Measurements from ENCODE around the gene RIN3.
A peak's percentile ranks its signal among the peaks of the same experiment; 100 is the strongest.

The RIN3 gene

GRCh38 chr14:92542766-92543554, 29.4 kb downstream of the RIN3 start:
- H3K27ac Mint-ChIP-seq = no peak overlapping the region
- H3K36me3 Mint-ChIP-seq (ENCODE audit: low read depth) = peaks cover 9% of the 10 kb centered on the region
- H3K4me3 Mint-ChIP-seq = no peak overlapping the region
- peaks cover 71% of the 10 kb centered on the region for H3K4me1 Mint-ChIP-seq (ENCODE audit: low read depth)
- H3K27me3 Mint-ChIP-seq = no peaks in the 10 kb centered on the region
- no peaks in the 10 kb centered on the region for H3K9me3 Mint-ChIP-seq

GRCh38 chr14:92544051-92544720, 30.6 kb downstream of the RIN3 start:
- peaks cover 66% of the 10 kb centered on the region for H3K4me1 Mint-ChIP-seq (ENCODE audit: low read depth)
- H3K27me3 Mint-ChIP-seq = no peaks in the 10 kb centered on the region
- H3K9me3 Mint-ChIP-seq = no peaks in the 10 kb centered on the region
- H3K4me3 Mint-ChIP-seq = no peak overlapping the region
- no peak overlapping the region for H3K27ac Mint-ChIP-seq
- H3K36me3 Mint-ChIP-seq (ENCODE audit: low read depth) = peaks cover 9% of the 10 kb centered on the region

GRCh38 chr14:92546347-92547053, 32.9 kb downstream of the RIN3 start:
- Mint-ChIP-seq H3K9me3 (no peaks in the 10 kb centered on the region), H3K27me3 (no peaks in the 10 kb centered on the region), H3K36me3 (ENCODE audit: low read depth) (peaks cover 14% of the 10 kb centered on the region), H3K4me1 (ENCODE audit: low read depth) (peaks cover 66% of the 10 kb centered on the region), H3K4me3 (no peak overlapping the region), H3K27ac (no peak overlapping the region)

- Mint-ChIP-seq H3K4me3 (no peak overlapping the region), H3K27ac (no peak overlapping the region), H3K27me3 (no peaks in the 10 kb centered on the region), H3K4me1 (ENCODE audit: low read depth) (peaks cover 69% of the 10 kb centered on the region), H3K9me3 (no peaks in the 10 kb centered on the region), H3K36me3 (ENCODE audit: low read depth) (peaks cover 9% of the 10 kb centered on the region)
Observed at GRCh38 chr14:92549105-92549858, 35.7 kb downstream of the RIN3 start.

GRCh38 chr14:92549859-92550230, 36.3 kb downstream of the RIN3 start:
- H3K27ac Mint-ChIP-seq = no peak overlapping the region
- H3K9me3 Mint-ChIP-seq = no peaks in the 10 kb centered on the region
- peaks cover 9% of the 10 kb centered on the region for H3K36me3 Mint-ChIP-seq (ENCODE audit: low read depth)
- no peak overlapping the region for H3K4me3 Mint-ChIP-seq
- peaks cover 68% of the 10 kb centered on the region for H3K4me1 Mint-ChIP-seq (ENCODE audit: low read depth)
- no peaks in the 10 kb centered on the region for H3K27me3 Mint-ChIP-seq

- Mint-ChIP-seq H3K36me3 (ENCODE audit: low read depth) (peaks cover 22% of the 10 kb centered on the region), H3K27ac (peak overlapping the region; percentile 70), H3K4me3 (peak overlapping the region; percentile 21), H3K27me3 (no peaks in the 10 kb centered on the region), H3K9me3 (no peaks in the 10 kb centered on the region), H3K4me1 (ENCODE audit: low read depth) (peaks cover 80% of the 10 kb centered on the region)
Observed at GRCh38 chr14:92551044-92551841, 37.7 kb downstream of the RIN3 start.

- no peaks in the 10 kb centered on the region for H3K27me3 Mint-ChIP-seq
- no peaks in the 10 kb centered on the region for H3K9me3 Mint-ChIP-seq
- peak overlapping the region; percentile 70 for H3K27ac Mint-ChIP-seq
- H3K4me1 Mint-ChIP-seq (ENCODE audit: low read depth) = peaks cover 83% of the 10 kb centered on the region
- peaks cover 30% of the 10 kb centered on the region for H3K36me3 Mint-ChIP-seq (ENCODE audit: low read depth)
- H3K4me3 Mint-ChIP-seq = peak overlapping the region; percentile 21
Observed at GRCh38 chr14:92552066-92552465, 38.5 kb downstream of the RIN3 start.

- Mint-ChIP-seq H3K27me3 (no peaks in the 10 kb centered on the region), H3K4me1 (ENCODE audit: low read depth) (peaks cover 97% of the 10 kb centered on the region), H3K9me3 (no peaks in the 10 kb centered on the region), H3K4me3 (no peak overlapping the region), H3K36me3 (ENCODE audit: low read depth) (peaks cover 44% of the 10 kb centered on the region), H3K27ac (peak overlapping the region; percentile 26)
Observed at GRCh38 chr14:92553438-92553837, 39.9 kb downstream of the RIN3 start.

GRCh38 chr14:92555465-92556111, 42.0 kb downstream of the RIN3 start:
- Mint-ChIP-seq H3K4me1 (ENCODE audit: low read depth) (peaks cover 97% of the 10 kb centered on the region), H3K9me3 (no peaks in the 10 kb centered on the region), H3K4me3 (peak overlapping the region; percentile 14), H3K36me3 (ENCODE audit: low read depth) (peaks cover 55% of the 10 kb centered on the region), H3K27me3 (no peaks in the 10 kb centered on the region), H3K27ac (peak overlapping the region; percentile 97)

- H3K36me3 Mint-ChIP-seq (ENCODE audit: low read depth) = peaks cover 51% of the 10 kb centered on the region
- peaks cover 94% of the 10 kb centered on the region for H3K4me1 Mint-ChIP-seq (ENCODE audit: low read depth)
- H3K27ac Mint-ChIP-seq = peak overlapping the region; percentile 97
- peak overlapping the region; percentile 60 for H3K4me3 Mint-ChIP-seq
- no peaks in the 10 kb centered on the region for H3K9me3 Mint-ChIP-seq
- no peaks in the 10 kb centered on the region for H3K27me3 Mint-ChIP-seq
Observed at GRCh38 chr14:92556255-92556741, 42.7 kb downstream of the RIN3 start.

GRCh38 chr14:92556863-92557543, 43.4 kb downstream of the RIN3 start:
- H3K4me3 Mint-ChIP-seq = peak overlapping the region; percentile 60
- H3K27ac Mint-ChIP-seq = peak overlapping the region; percentile 97
- H3K27me3 Mint-ChIP-seq = no peaks in the 10 kb centered on the region
- H3K36me3 Mint-ChIP-seq (ENCODE audit: low read depth) = peaks cover 57% of the 10 kb centered on the region
- no peaks in the 10 kb centered on the region for H3K9me3 Mint-ChIP-seq
- peaks cover 94% of the 10 kb centered on the region for H3K4me1 Mint-ChIP-seq (ENCODE audit: low read depth)

- peaks cover 94% of the 10 kb centered on the region for H3K4me1 Mint-ChIP-seq (ENCODE audit: low read depth)
- no peaks in the 10 kb centered on the region for H3K9me3 Mint-ChIP-seq
- H3K27ac Mint-ChIP-seq = peak overlapping the region; percentile 97
- no peaks in the 10 kb centered on the region for H3K27me3 Mint-ChIP-seq
- peaks cover 62% of the 10 kb centered on the region for H3K36me3 Mint-ChIP-seq (ENCODE audit: low read depth)
- H3K4me3 Mint-ChIP-seq = peak overlapping the region; percentile 3
Observed at GRCh38 chr14:92557544-92557912, 43.9 kb downstream of the RIN3 start.

GRCh38 chr14:92558319-92558718, 44.7 kb downstream of the RIN3 start:
- Mint-ChIP-seq H3K27ac (peak overlapping the region; percentile 97), H3K4me1 (ENCODE audit: low read depth) (peaks cover 94% of the 10 kb centered on the region), H3K27me3 (no peaks in the 10 kb centered on the region), H3K9me3 (no peaks in the 10 kb centered on the region), H3K36me3 (ENCODE audit: low read depth) (peaks cover 63% of the 10 kb centered on the region), H3K4me3 (no peak overlapping the region)
